DND-41 (cell line): ENCODE data around the gene RNF213.

ENCODE experiments used
- ATAC-seq: fragments of 200-7000 bp; cut with Tn5 transposase; 3 replicates; pipeline ENCODE4 v1.9.1; 2021; ENCODE audit warnings: low read depth; ENCODE audit not compliant: insufficient read depth
- DNase-seq: peaks from one replicate; pipeline ENCODE4 v3.0.0-alpha.2; 2020
- H2AFZ ChIP-seq: 2 replicates; pipeline ENCODE4 v1.6.0; 2012; ENCODE audit warnings: low read depth, low read length
- H3K27ac ChIP-seq: 2 replicates; pipeline ENCODE4 v1.5.1; 2012; ENCODE audit warnings: low read length, inconsistent platforms
- H3K27me3 ChIP-seq: fragments of 200-600 bp; sonication (generic); 2 replicates; pipeline ENCODE4 v1.6.0; 2012; ENCODE audit warnings: low read length, mild to moderate bottlenecking, inconsistent platforms; ENCODE audit not compliant: insufficient read depth, poor library complexity
- H3K36me3 ChIP-seq: 2 replicates; pipeline ENCODE4 v1.5.1; 2012; ENCODE audit warnings: low read length, inconsistent platforms; ENCODE audit not compliant: insufficient read depth
- H3K4me1 ChIP-seq: 2 replicates; pipeline ENCODE4 v1.5.1; 2012; ENCODE audit warnings: mild to moderate bottlenecking, low read length; ENCODE audit not compliant: insufficient read depth
- H3K4me2 ChIP-seq: 2 replicates; pipeline ENCODE4 v1.6.0; 2012; ENCODE audit warnings: mild to moderate bottlenecking, moderate library complexity, low read length, inconsistent platforms; ENCODE audit not compliant: insufficient read depth
- H3K4me3 ChIP-seq, 2 experiments: fragments of 200-600 bp in 1 of 2; shearing (Covaris generic) in 1 of 2; 2 replicates each; pipeline ENCODE4 v1.5.1; 2012 to 2016; ENCODE audit warnings: inconsistent platforms in 2 of 2, low read length in 2 of 2, mild to moderate bottlenecking in 2 of 2, low read depth in 1 of 2, moderate library complexity in 1 of 2
- H3K79me2 ChIP-seq: 2 replicates; pipeline ENCODE4 v1.6.0; 2012; ENCODE audit warnings: low read length, inconsistent platforms; ENCODE audit not compliant: insufficient read depth
- H3K9ac ChIP-seq: 2 replicates; pipeline ENCODE4 v1.6.0; 2012; ENCODE audit warnings: low read depth, mild to moderate bottlenecking, inconsistent platforms, low read length, moderate library complexity
- H3K9me3 ChIP-seq: 2 replicates; pipeline ENCODE4 v1.5.1; 2012; ENCODE audit warnings: low read length, moderate library complexity, mild to moderate bottlenecking, inconsistent platforms; ENCODE audit not compliant: insufficient read depth, severe bottlenecking
- H4K20me1 ChIP-seq: 2 replicates; pipeline ENCODE4 v1.6.0; 2012; ENCODE audit warnings: low read length; ENCODE audit not compliant: insufficient read depth
- EZH2 ChIP-seq: IDR thresholded peaks from 3 replicates; pipeline ENCODE4 v1.6.1; 2012; ENCODE audit warnings: borderline replicate concordance, low read depth, mild to moderate bottlenecking, moderate library complexity, low read length, inconsistent platforms; ENCODE audit not compliant: severe bottlenecking
- TF ChIP-seq, protein P1 (sequence below): IDR thresholded peaks from 2 replicates; pipeline ENCODE4 v1.5.1; 2012; ENCODE audit warnings: borderline replicate concordance, low read length, moderate library complexity, mild to moderate bottlenecking; ENCODE audit not compliant: poor library complexity, severe bottlenecking; ENCODE audit errors: extremely low read depth

The RNF213 gene

DNA sequence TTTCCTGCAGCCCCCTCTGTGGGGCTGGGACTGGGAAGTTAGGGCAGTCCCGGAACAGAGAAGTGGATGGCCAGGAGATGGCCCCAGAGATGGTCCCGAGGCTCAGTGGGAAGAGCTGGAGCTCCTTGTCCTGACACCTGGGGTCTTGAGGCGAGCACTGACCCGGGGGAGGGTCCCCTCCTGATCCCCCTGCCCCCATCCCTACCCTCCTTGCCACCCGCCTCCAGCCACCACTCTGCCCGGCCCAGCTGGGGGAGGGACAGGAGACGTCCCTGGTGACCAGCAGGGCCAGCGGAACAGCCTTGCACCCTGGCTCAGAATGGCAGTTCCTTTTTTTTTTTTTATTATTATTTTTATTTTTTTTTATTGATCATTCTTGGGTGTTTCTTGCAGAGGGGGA is 13.9 kb upstream of the RNF213 start:
- H3K79me2 ChIP-seq: no peaks in the 10 kb centered on the region
- TF ChIP-seq EZH2: no peak
- TF ChIP-seq, protein P1, sequence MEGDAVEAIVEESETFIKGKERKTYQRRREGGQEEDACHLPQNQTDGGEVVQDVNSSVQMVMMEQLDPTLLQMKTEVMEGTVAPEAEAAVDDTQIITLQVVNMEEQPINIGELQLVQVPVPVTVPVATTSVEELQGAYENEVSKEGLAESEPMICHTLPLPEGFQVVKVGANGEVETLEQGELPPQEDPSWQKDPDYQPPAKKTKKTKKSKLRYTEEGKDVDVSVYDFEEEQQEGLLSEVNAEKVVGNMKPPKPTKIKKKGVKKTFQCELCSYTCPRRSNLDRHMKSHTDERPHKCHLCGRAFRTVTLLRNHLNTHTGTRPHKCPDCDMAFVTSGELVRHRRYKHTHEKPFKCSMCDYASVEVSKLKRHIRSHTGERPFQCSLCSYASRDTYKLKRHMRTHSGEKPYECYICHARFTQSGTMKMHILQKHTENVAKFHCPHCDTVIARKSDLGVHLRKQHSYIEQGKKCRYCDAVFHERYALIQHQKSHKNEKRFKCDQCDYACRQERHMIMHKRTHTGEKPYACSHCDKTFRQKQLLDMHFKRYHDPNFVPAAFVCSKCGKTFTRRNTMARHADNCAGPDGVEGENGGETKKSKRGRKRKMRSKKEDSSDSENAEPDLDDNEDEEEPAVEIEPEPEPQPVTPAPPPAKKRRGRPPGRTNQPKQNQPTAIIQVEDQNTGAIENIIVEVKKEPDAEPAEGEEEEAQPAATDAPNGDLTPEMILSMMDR: no peak
- H4K20me1 ChIP-seq: no peaks in the 10 kb centered on the region
- ATAC-seq: no peak
- H3K4me2 ChIP-seq: no peak overlapping the region
- no peak overlapping the region for H3K4me3 ChIP-seq
- no peaks in the 10 kb centered on the region for H3K4me1 ChIP-seq
- H3K36me3 ChIP-seq: no peaks in the 10 kb centered on the region
- no peak overlapping the region for H3K27ac ChIP-seq
- no peaks in the 10 kb centered on the region for H3K27me3 ChIP-seq
- no peak for DNase-seq
- H3K9ac ChIP-seq: no peak overlapping the region
- H2AFZ ChIP-seq: no peak overlapping the region
- no peaks in the 10 kb centered on the region for H3K9me3 ChIP-seq

GRCh38 chr17:80247561-80247960 is 13.1 kb upstream of the RNF213 start:
- H3K27ac ChIP-seq: no peak overlapping the region
- no peaks in the 10 kb centered on the region for H3K9me3 ChIP-seq
- TF ChIP-seq, protein P1: no peak
- no peak for TF ChIP-seq EZH2
- no peaks in the 10 kb centered on the region for H3K4me1 ChIP-seq
- H3K4me2 ChIP-seq: no peak overlapping the region
- H4K20me1 ChIP-seq: no peaks in the 10 kb centered on the region
- no peaks in the 10 kb centered on the region for H3K79me2 ChIP-seq
- no peaks in the 10 kb centered on the region for H3K27me3 ChIP-seq
- no peak for DNase-seq
- H3K9ac ChIP-seq: no peak overlapping the region
- no peak overlapping the region for H3K4me3 ChIP-seq
- no peak for ATAC-seq
- no peak overlapping the region for H2AFZ ChIP-seq
- H3K36me3 ChIP-seq: no peaks in the 10 kb centered on the region

GRCh38 chr17:80248001-80248893 is 12.4 kb upstream of the RNF213 start:
- H3K4me3 ChIP-seq: no peak overlapping the region
- no peak overlapping the region for H2AFZ ChIP-seq
- no peaks in the 10 kb centered on the region for H4K20me1 ChIP-seq
- no peaks in the 10 kb centered on the region for H3K27me3 ChIP-seq
- no peak overlapping the region for H3K4me2 ChIP-seq
- no peak overlapping the region for H3K27ac ChIP-seq
- H3K36me3 ChIP-seq: no peaks in the 10 kb centered on the region
- no peaks in the 10 kb centered on the region for H3K9me3 ChIP-seq
- DNase-seq: no peak
- TF ChIP-seq EZH2: no peak
- TF ChIP-seq, protein P1: no peak
- H3K79me2 ChIP-seq: no peaks in the 10 kb centered on the region
- no peak overlapping the region for H3K9ac ChIP-seq
- ATAC-seq: no peak
- H3K4me1 ChIP-seq: no peaks in the 10 kb centered on the region
